Stimulated activated CD8-positive, alpha-beta memory T cell treated with anti-CD3 and anti-CD28 coated beads, Interleukin-7, amount 100 ng/mL, for 48 hours (primary cell): Measurements from ENCODE around the gene VPS37D.
"Not testable (repeated sequence)": the region's sequence is repeated elsewhere in the genome, so short reads cannot be mapped to it uniquely, and the experiment has no call there.

Source experiments
- DNase-seq, 2 donors: peaks; one replicate each; pipeline ENCODE4 v3.0.0-alpha.2; 2020; ENCODE audit warnings: low read depth in 1 of 2; ENCODE audit errors: extremely low read depth in 1 of 2

Gene VPS37D

DNA sequence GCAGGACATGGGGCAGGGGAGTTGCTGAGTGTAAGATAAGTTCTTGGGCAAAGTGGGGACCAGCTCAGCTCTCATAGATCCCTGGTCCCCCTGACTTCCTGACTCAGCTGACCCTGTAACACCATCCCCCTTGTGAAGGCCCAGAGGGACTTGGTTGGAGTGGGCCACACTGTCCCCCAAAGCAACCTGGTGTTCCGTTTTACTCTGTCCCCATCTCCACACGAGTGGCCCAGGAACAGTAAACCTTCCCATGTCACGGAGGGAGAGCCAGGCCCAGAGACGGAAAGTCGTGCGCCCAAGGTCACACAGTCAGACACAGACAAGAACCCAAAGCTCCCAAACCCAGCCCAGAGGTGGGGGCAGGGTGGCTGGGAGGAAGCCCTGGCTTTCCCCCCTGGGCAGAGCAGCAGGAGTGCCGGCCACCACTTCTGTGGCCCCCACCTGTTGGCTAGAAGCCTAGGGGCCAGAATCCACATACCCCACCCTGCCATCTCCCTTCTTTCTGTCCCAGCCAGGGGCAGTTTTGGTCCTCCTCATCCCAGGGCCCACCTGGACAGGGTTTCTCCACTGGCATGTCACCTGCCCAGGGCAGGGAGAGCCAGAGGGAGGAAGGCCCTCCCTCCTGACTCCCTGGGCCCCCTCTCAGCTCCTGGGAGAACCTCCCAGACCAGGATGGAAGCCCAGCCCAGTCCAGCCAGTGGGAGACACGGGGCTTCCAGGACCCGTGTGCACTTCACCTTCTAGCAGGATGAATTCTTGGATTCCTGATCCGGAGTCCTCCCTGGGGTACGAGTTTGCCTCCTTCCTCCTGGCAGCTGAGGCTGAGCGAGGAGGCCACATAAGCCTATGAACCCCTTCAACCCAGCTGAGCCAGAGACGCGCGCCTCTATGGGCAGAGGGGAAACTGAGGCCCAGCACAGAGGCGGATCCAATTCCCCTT, 20.6 kb upstream of the VPS37D start:
- DNase-seq, result no peak

GRCh38 chr7:73647725-73648592, 19.7 kb upstream of the VPS37D start:
- DNase-seq, result no peak

DNA sequence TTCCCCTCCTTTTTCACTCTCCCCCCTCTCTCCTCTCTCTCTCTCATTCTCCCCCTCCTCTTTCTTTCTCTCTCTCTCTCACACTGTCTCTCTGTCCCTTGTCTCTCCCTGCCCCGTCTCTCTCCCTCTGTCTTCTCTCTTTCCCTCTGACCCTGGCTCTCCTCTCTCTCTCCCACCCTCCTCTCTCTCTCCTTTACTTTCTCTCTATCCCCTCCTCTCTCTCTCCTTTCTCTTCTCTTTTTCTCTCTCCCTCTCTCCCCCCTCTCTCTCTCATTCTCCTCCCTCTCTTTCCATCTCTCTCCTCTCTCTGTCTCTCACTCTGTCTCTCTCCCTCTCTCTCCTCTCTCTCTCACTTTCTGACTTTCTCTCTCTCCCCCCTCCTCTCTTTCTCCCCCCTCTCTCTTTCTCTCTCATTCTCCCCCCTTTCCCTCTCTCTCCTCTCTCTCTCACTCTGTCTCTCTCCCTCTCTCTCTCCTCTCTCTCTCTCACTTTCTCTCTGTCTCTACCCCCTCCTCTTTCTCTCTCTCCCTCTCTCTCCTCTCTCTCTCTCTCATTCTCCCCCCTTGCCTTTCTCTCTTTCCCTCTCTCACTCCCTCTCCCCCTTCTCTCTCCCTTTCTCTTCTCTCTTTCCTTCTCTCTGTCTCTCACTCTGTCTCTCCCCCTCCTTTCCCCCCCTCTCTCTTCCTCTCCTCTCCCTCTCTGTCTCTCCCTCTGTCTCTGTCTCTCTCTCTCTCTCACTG, 18.9 kb upstream of the VPS37D start:
- DNase-seq, result no peak

- no peak for DNase-seq
Measured at GRCh38 chr7:73649576-73649975, 18.1 kb upstream of the VPS37D start.

GRCh38 chr7:73650524-73650923, 17.1 kb upstream of the VPS37D start:
- no peak for DNase-seq

GRCh38 chr7:73652541-73652949, 15.1 kb upstream of the VPS37D start:
- DNase-seq, result no peak

- DNase-seq, result not testable (repeated sequence)
Measured at GRCh38 chr7:73655309-73655708, 12.3 kb upstream of the VPS37D start.

DNA sequence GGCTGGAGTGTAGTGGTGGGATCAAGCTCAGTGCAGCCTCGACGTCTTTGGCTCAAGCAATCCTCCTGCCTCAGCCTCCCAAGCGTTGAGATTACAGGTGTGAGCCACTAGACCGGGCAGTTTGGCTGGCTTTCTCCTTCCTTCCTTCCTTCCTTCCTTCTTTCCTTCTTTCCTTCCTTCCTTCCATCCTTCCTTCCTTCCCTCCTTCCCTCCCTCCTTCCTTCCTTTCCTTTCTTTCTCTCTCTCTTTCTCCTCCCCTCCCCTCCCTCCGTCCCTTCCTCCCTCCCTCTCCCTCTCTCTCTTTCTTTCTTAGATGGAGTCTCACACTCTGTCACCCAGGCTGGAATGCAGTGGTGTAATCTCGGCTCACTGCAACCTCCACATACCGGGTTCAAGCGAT, 7.6 kb upstream of the VPS37D start:
- no peak for DNase-seq

GRCh38 chr7:73660594-73660993, 7.0 kb upstream of the VPS37D start:
- not testable (repeated sequence) for DNase-seq

GRCh38 chr7:73663033-73663432, 4.6 kb upstream of the VPS37D start:
- DNase-seq, result no peak

DNA sequence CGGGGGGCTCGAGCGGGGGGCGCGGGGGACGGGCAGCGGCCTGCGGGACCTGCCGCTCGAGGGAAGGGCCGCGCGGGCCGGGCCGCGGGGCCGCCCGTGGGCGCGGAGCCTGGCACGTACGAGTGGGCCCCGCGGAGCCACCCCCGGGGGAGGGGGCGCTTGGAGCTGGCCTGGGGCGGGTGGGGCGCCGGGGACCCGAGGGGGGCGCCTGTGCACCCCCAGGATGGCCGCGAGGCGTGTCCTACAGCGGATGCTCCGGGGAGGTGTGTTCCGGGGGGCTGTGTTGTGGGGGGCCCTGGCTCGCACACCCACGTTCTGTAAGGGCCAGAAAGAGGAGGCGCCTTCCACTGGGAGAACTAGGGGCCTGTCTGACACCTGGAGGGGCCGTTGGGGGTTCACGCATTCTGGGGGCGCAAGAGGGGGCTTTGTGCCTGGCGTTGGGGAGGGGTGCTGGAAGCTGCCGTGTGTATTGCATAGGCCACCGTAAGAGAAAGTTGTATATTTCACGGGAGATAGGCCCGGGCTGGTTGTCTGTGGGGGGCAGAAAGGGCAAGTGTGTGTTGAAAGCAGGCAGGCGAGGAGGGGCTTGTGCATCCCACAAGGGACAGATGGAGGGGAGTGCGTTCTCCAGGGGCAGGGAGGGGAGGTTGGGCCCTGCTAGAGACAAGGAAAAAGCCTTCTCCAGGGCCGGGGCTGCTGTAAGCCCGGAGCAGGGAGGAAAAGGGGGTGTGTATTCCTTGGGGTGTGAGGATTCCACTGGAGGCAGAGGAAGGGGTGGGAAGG, 663 bp downstream of the VPS37D start:
- no peak for DNase-seq

GRCh38 chr7:73668886-73669230, 1.2 kb downstream of the VPS37D start:
- no peak for DNase-seq

DNA sequence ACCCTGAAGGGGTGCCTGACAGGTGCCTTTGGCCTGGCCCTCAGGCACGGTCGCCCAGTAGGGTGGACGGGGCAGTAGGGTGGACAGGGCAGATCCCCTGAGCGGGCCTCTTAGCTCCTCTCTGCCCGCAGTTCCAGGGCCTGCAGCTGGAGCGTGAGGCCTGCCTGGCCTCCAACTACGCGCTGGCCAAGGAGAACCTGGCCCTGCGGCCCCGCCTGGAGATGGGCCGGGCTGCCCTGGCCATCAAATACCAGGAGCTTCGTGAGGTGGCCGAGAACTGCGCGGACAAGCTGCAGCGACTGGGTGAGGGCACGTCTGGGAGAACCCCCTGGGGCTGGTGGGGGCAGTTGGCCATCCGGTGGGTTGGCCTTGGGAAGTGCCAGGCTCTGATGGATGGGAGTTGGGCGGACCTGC, 1.7 kb downstream of the VPS37D start:
- DNase-seq, result no peak

DNA sequence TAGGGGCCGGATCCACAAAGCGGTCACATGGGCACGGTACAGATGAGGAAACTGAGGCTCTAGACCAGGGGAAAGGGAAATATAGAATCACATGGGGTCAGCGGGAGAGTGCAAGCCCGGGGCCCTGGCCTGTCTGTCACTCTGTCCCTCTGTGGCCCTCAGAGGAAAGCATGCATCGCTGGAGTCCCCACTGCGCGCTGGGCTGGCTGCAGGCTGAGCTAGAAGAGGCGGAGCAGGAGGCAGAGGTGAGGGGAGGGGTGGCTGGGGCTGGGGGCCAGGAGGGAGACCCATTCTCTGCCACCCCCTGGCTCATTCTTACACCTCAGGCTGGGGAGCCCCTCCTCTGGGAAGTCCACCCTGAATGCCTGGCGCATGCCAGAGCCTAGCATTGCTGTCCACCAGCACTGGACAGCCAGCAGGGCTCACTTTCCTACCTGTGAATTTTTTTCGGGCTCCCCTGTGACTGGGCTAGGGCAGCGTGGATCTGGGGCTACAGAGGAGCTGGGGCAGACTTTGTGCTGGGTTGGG, 2.3 kb downstream of the VPS37D start:
- no peak for DNase-seq

DNA sequence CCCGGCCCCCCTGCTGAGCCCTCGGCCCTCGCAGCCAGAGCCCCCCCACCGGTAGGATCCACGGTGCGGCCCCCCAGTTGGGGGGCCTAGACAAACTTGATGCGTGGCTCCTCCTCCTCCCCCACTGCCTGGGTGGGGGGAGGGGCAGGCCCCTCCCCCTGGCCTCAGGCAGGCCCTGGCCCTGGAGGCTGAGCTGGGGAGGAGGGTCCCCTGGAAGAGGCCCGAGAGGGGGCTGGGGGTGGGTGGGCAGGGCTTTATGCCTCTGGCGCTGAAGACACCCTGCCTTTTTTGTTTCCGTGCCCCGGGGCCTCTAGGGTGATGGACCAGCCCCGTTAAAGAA, 3.7 kb downstream of the VPS37D start:
- DNase-seq, result no peak

DNA sequence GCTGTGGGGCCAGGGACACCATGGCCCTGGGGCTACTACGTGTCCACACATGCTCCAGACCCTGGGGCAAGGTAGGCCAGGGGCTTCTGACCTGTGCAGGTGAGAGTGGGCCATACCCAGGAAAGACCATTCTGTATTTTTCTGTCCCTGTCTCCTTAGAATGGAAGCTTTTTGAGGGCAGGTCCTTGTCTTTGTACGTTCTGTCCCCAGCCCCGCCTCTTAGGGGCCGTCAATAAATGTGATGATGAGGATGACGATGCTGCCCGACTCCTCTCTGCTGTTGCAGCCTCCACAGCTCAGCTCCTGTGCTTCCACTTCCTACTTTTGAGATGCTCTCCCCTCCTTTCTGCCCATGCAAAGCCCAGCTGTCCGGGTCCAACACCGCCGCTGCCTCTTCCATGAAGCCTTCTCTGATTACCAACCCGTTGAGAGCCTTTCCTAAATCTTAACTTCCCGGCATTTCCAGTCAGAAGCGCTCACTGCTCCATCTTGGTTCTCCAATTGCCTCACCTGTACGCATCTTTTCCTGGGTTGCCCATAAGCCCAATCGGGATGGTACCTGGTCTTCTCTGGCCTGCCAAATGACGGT, 4.3 kb downstream of the VPS37D start:
- no peak for DNase-seq

GRCh38 chr7:73674468-73675124, 7.0 kb downstream of the VPS37D start:
- no peak for DNase-seq

DNA sequence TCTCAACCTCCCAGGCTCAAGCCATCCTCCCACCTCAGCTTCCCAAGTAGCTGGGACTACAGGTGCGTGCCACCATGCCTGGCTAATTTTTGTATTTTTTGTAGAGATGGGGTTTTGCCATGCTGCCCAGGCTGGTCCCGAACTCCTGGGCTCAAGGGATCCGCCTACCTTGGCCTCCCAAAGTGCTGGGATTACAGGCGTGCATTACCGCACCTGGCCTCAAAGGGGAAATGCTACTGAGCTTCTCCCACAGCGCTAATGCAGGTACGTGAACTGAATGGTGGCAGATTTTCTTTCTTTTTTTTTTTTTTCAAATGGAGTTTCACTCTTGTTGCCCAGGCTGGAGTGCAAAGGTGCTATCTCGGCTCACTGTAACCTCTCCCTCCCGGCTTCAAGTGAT, 8.4 kb downstream of the VPS37D start:
- not testable (repeated sequence) for DNase-seq

DNA sequence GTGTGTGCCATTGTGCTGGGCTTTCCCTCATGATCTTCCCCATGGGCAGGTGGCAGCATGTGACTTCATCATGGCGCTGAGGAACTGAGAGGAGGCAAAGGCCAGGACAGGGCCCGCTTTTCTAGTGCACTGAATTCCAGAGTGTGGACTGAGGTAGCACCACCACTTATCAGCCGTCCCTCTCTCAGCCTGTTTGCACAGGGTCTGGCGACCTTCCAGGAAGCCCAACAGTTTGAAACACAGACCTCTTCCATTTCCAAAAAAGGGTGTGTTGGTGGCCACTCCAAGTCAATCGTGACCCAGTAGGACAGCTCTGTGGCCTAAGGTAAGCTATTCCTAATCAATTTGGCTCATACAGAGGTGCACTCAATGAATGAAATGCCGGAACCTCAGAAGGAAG, 11.2 kb downstream of the VPS37D start:
- no peak for DNase-seq
